Loucy (cell line): ENCODE results near the gene SH3PXD2B.

Source experiments
- CTCF ChIP-seq: fragments of 200-600 bp; sonication (generic); conservative IDR thresholded peaks from 2 replicates; pipeline ENCODE4 v1.5.1; 2014; ENCODE audit warnings: mild to moderate bottlenecking, antibody characterized with exemption, low read length
- EZH2phosphoT487 ChIP-seq: fragments of 200-600 bp; IDR thresholded peaks from 2 replicates; pipeline ENCODE4 v1.6.1; 2018; ENCODE audit warnings: antibody characterized with exemption, mild to moderate bottlenecking, moderate library complexity, borderline replicate concordance

GRCh38 chr5:172498431-172499129 is 44.3 kb upstream of the SH3PXD2B start:
- no peak for TF ChIP-seq CTCF
- no peak for TF ChIP-seq EZH2phosphoT487
